GM19324 (cell line): ENCODE data around the gene MBNL1.
"Not testable (repeated sequence)": the region's sequence is repeated elsewhere in the genome, so short reads cannot be mapped to it uniquely, and the experiment has no call there.

Source experiments
- ATAC-seq: cut with Tn5 transposase; IDR thresholded peaks from one replicate; pipeline ENCODE4 v1.9.1; 2021; ENCODE audit warnings: mild to moderate bottlenecking, moderate library complexity; ENCODE audit not compliant: unreplicated experiment, low FRiP score

MBNL1 gene

DNA sequence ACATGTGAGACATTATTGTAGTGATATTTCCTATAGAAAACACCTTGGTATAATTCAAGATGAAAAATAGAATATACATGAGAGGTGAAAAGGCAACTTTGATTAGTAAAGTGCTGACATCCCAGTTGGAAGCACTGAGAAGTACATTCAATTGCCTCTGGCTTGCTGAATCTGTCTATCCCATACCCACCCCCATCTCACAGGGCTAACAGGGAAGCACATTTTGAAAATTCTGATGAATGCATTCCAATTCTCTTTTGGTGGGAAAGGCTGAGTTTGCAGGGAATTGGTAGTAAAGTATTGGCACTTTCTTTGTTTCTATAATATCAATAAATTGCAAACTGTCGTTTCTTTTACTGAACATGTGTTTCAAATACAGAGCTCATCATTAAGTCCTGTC is 122.9 kb downstream of the MBNL1 start:
- no peak for ATAC-seq

DNA sequence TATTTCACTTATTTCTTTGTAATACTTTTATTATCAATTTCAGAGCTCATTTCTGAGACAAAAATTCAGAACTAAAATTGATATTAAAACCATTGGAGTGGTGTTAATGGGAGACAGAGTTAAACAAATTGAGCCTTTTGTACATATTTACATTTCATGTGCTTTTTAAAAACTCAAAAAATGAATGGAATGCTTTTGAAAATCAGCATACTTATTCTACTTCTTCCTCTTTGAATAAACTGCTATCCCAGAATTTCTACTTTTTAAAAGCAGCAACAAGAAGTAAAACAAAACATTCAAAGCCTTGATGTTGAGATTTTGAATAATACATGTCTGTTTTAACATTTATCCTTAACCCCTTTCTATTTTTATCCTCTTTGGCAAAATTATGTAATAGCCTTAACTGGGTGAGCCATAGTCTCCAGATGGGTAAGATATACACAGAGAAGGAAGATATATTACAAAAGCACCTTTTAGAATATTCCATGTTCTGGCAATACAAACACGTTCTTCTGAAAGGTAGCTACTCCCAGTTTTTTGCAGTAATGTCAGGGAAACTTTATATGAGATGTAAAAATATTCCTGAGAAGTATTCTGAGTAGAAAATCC is 123.6 kb downstream of the MBNL1 start:
- no peak for ATAC-seq

- ATAC-seq = no peak
These were observed 125.5 kb downstream of the MBNL1 start for GRCh38 chr3:152394246-152394645.

GRCh38 chr3:152395764-152396163 is 127.0 kb downstream of the MBNL1 start:
- no peak for ATAC-seq

- no peak for ATAC-seq
These were observed 128.1 kb downstream of the MBNL1 start for GRCh38 chr3:152396867-152397266.

DNA sequence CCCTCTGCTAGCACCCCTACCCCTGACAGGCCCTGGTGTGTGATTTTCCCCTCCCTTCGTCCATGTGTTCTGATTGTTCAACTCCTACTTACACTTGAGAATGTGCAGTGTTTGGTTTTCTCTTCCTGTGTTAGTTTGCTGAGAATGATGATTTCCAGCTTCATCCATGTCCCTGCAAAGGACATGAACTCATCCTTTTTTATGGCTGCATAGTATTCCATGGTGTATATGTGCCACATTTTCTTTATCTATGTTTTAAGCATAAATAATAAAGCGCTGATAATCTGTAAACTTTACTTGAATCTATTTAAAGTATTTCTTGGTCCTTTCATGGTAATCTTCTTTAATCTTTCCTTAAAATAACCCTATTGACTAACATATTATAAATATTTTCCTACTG is 128.6 kb downstream of the MBNL1 start:
- not testable (repeated sequence) for ATAC-seq

DNA sequence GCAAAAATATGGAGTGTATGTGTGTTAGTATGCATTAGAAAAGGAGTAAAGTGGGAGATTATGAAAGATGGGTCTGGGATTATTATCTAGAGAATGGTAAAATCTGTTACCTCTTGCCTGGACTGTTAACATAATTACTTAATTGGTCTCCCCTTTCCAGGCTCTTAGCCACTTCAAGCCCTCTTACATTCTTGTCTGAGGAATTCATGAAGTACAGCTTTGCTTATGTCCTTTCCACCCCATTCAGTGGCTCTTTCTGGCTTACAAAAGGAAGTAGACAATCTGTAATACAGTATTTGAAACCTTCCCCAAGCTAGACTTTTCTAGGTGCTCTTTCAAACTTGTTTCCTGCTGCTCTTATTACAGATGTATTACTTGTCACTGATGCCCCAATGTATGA is 129.8 kb downstream of the MBNL1 start:
- no peak for ATAC-seq

DNA sequence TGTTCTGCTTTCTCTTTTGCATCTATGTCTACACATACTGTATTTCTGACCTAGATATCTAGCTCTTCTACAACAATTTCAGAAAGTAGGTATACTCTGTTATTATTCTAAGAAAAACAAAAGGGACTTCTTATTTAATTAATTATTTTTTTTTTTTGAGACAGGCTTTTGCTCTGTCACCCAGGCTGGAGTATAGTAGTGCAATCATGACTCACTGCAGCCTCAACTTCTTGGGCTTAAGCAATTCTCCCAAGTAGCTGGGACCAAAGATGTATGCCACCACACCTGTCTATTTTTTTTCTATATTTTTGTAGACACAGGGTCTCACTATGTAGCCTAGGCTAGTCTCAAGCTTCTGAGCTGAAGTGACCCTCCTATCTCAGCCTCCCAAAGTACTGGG is 130.6 kb downstream of the MBNL1 start:
- ATAC-seq = no peak

DNA sequence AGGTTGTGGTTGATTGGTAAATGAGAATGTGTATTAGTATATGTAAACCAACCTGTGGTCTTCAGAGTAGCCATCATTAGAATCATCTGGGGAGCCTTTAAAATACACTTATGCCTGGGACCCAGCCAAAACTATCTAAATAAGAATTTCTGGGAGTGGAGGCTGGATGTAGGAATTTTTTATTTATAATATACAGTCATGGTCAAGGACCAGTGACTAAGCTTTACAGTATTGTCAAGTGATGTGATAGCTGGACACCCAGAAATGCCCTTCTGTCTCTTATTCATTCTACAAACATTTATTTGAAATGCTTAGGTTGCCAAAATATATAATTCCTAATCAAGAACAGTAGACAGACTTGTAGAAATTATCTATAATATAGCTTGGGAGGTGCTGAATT is 132.2 kb downstream of the MBNL1 start:
- ATAC-seq = no peak

GRCh38 chr3:152402695-152403451 is 134.1 kb downstream of the MBNL1 start:
- no peak for ATAC-seq

- ATAC-seq = no peak
These were observed 134.9 kb downstream of the MBNL1 start for GRCh38 chr3:152403632-152404066.

DNA sequence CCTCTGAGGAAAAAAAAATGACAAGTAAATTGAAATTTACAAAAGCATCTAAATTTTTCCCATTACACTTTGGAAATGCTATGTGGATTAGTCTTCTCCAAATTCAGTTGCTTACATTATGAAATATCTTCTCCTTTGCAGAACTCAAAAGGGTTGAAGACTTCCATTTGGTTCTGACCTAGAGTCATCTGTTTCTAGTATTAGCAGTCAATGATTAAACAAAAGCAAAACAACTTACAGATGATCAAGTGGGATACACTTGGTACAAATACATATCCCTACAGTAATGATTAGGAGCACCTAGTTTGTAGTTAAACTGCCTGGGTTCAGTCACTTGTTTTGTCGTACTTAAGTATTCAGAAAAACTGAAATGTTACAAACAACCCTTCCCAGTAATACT is 136.2 kb downstream of the MBNL1 start:
- no peak for ATAC-seq

DNA sequence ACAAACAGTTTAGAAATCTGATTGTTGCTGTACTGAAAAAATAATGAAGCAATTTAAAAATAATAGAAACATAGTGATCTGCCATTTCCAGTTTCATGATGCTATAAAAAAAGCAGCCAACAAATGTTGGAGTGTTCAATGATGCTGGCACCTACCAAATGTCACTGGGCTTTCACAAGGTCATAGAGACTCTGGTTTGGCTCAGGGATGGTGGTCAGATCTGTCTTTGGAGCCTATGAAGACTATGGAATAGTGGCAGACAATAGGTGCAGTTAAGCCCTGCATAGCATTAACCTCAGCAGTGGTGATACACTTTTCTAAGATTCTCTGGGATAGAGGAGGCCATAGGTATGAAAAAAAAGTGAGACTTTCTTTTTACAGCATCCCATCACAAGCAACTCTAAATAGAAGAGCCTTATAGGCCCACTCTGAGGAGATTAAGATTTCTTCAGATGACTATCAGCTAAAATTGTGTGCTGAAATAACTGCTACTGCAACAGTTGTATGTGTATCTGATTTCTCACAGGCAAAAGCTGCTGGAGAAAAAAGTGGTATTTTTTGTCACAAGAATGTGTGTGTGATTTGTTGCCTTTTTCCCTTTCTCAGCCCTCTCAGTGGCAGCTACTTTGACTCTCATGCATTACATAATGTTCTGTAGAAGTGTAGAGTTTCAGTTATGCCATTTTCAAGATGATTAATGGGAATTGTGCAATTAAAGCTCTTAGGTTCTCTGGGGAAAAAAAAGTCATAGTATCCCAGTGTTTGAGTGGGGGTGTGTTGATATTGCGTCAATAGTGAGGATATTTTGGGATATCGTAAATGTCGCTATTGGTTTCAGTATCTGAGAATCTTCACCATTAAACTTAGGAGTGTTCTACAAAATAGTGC is 137.4 kb downstream of the MBNL1 start:
- ATAC-seq = no peak

DNA sequence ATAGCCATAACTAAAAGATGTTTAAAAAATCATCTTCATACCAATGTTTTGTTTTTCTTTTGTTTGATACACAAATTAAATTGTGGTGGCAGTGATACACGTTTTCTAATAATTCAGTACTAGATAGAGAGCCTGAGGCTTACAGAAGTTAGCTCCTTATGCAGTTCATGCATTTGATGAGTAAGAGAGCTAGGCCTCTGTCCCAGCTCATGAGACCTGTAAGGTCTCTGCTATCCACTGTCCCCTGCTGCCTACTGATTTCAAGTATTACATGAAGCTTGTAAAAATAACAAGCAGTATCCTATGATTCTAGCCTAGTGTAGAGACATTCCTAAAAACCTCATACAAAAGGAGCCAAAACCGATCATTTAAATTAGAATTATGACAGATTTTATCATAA is 144.5 kb downstream of the MBNL1 start:
- no peak for ATAC-seq

DNA sequence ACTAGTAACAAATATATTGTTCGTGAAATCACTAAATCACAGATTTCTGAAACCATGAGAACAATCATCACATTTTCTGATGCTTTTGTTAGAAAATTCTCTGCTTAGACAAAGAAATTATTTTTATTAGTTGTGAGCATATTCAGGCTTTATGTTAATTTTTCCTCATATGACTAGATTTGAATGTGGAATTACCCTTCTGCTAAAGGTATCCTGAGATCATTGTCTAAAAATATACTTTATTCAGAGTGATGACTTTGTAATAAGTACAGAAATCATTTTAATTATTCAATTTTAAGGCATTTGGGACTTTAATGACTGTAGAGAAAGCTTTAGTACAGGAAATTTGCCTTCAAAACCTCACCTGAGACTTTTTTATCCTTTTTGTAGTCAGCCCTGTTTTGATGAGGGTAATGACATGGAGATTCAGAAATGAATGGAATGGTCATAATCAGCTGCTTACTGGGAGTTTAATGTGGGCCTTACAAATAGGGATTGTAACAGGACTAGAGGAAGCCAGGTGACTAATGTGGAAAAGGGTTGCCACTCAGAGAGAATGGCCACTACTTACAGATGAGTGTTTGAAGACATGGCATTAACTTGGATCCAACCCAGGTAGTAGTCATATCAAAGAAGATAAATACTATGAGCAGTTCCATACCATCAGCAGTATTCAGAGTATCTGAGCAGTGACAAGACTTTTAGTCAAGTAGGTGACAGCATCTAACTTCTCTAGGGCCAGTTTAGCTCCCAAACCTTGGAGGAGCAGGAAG is 148.3 kb downstream of the MBNL1 start:
- ATAC-seq = no peak

- ATAC-seq = no peak
These were observed 151.0 kb downstream of the MBNL1 start for GRCh38 chr3:152419748-152420147.

DNA sequence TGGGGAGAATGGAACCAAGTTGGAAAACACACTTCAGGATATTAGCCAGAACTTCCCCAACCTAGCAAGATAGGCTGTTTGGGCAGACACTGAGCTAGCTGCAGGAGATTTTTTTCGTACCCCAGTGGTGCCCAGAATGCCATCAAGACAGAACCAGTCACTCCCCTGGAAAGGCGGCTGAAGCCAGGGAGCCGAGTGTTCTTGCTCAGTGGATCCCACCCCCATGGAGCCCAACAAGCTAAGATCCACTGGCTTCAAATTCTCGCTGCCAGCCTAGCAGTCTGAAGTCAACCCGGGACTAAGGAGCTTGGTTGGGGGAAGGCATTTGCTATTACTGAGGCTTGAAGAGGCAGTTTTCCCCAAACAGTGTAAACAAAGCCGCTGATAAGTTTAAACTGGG is 152.4 kb downstream of the MBNL1 start:
- ATAC-seq = no peak

DNA sequence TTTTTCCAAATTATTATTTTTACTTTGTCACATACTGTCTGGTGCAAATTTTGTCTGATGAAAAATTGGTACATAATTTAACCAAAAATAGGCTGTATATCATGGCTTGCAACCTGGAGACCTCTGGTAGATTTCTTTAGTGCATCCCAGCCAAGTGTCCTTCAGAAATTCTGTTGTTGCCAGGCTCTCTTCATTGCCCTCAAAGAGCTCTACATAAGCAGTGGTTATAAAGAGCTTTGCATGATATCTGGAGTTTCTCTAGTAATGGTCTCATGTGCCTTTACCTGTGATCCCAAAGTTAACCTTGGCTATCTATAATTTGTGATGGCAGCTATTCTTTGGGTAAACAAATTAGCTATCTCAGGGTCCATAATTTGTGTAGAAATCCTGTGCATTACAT is 157.7 kb downstream of the MBNL1 start:
- ATAC-seq = no peak

GRCh38 chr3:152428577-152428976 is 159.8 kb downstream of the MBNL1 start:
- no peak for ATAC-seq

DNA sequence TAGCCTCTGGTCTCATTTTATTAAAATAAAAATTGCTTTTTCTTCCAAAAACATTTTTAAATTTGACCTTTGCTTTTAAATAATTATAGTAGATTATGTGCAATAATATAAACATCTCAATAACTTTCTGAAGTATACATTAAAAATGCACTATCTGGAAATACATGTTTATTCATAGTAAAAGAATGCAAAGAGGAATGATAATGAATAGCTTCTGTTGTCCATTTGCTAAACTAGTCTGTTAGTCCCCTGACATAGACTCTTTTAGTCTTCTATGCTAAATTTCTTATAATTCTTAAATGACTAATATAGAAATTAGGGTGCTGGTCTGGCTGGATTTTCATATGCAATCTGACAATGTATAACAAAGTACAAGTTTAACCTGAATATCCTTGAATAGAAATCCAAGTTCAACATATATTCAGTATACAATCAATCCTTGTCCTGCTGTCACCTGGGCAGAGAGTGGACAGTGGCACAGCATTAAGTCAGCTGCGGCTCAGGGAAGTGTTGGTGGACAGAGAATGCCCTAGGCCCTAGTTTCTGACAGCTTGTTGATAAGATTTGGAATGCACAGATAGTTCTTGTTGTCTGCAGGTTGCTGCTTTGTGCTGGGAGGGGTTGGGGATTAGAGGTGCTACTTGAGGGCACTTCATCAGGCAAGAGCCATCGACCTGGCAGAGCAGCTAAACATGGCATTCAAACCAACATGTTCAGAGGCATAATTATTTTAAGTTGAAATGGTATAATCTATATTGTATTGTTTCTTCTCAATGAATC is 161.7 kb downstream of the MBNL1 start:
- ATAC-seq = no peak
